Measurements from ENCODE around the gene GSPT1.
"Not testable (repeated sequence)": the region's sequence is repeated elsewhere in the genome, so short reads cannot be mapped to it uniquely, and the experiment has no call there.

Gene GSPT1

GRCh38 chr16:11851294-11852091, 64.3 kb downstream of the GSPT1 start, which contains the start of gene RSL1D1:
Gene RSL1D1 (minus strand): TSS chr16:11851542. CDS start chr16:11851512, 30 bp downstream.
- DNase-seq: peak; percentile 93

GRCh38 chr16:11848842-11849241, 66.9 kb downstream of the GSPT1 start:
- DNase-seq: no peak

- no peak for DNase-seq
Measured at GRCh38 chr16:11844499-11844898, 71.3 kb downstream of the GSPT1 start.

GRCh38 chr16:11843861-11844260, 71.9 kb downstream of the GSPT1 start:
- DNase-seq: no peak

- DNase-seq: no peak
Measured at GRCh38 chr16:11843206-11843605, 72.5 kb downstream of the GSPT1 start.

- no peak for DNase-seq
Measured at GRCh38 chr16:11841026-11841425, 74.7 kb downstream of the GSPT1 start.

- DNase-seq: no peak
Measured at GRCh38 chr16:11836650-11837244, 79.0 kb downstream of the GSPT1 start.

- DNase-seq: no peak
Measured at GRCh38 chr16:11835891-11836649, 79.7 kb downstream of the GSPT1 start.

GRCh38 chr16:11835309-11835708, 80.4 kb downstream of the GSPT1 start:
- DNase-seq: no peak

- DNase-seq: no peak
Measured at GRCh38 chr16:11833951-11834695, 81.6 kb downstream of the GSPT1 start.

GRCh38 chr16:11828696-11829095, 87.1 kb downstream of the GSPT1 start:
- no peak for DNase-seq

GRCh38 chr16:11825520-11826165, 90.1 kb downstream of the GSPT1 start:
- not testable (repeated sequence) for DNase-seq

- DNase-seq: no peak
Measured at GRCh38 chr16:11824362-11824761, 91.4 kb downstream of the GSPT1 start.

GRCh38 chr16:11823645-11824044, 92.1 kb downstream of the GSPT1 start:
- DNase-seq: not testable (repeated sequence)

GRCh38 chr16:11819798-11820197, 96.0 kb downstream of the GSPT1 start:
- no peak for DNase-seq

- not testable (repeated sequence) for DNase-seq
Measured at GRCh38 chr16:11818970-11819369, 96.8 kb downstream of the GSPT1 start.

All from activated T-cell treated with anti-CD3 and anti-CD28 coated beads for 4 hours (primary cell).